ENCODE measurements around the gene LTV1.
"Not testable (repeated sequence)": the region's sequence is repeated elsewhere in the genome, so short reads cannot be mapped to it uniquely, and the experiment has no call there.

LTV1 gene

GRCh38 chr6:143842902-143843676 is at the start of gene LTV1:
Gene LTV1, plus strand, starts transcription at chr6:143843338. Its CDS starts 140 bp downstream, at chr6:143843478.
- peak; percentile 91 to 99 (median 98) for DNase-seq

GRCh38 chr6:143796551-143796950 is 46.6 kb upstream of the LTV1 start:
- DNase-seq = not testable (repeated sequence)

- not testable (repeated sequence) for DNase-seq
Observed at GRCh38 chr6:143798487-143798886, 44.7 kb upstream of the LTV1 start.

- no peak for DNase-seq
Observed at GRCh38 chr6:143802833-143803565, 40.1 kb upstream of the LTV1 start.

GRCh38 chr6:143803769-143804568 is 39.2 kb upstream of the LTV1 start:
- no peak for DNase-seq

- DNase-seq = no peak
Observed at GRCh38 chr6:143804835-143805239, 38.3 kb upstream of the LTV1 start.

GRCh38 chr6:143806282-143807102 is 36.6 kb upstream of the LTV1 start:
- DNase-seq = no peak

- no peak for DNase-seq
Observed at GRCh38 chr6:143807103-143807772, 35.9 kb upstream of the LTV1 start.

GRCh38 chr6:143810745-143811144 is 32.4 kb upstream of the LTV1 start:
- DNase-seq = no peak

- DNase-seq = no peak
Observed at GRCh38 chr6:143811501-143812157, 31.5 kb upstream of the LTV1 start.

- DNase-seq = no peak
Observed at GRCh38 chr6:143817621-143818020, 25.5 kb upstream of the LTV1 start.

- DNase-seq = no peak
Observed at GRCh38 chr6:143821359-143821758, 21.8 kb upstream of the LTV1 start.

- DNase-seq = no peak
Observed at GRCh38 chr6:143822584-143823024, 20.5 kb upstream of the LTV1 start.

- DNase-seq = no peak
Observed at GRCh38 chr6:143823548-143823947, 19.6 kb upstream of the LTV1 start.

GRCh38 chr6:143828572-143828971 is 14.6 kb upstream of the LTV1 start:
- DNase-seq = no peak

GRCh38 chr6:143836150-143836549 is 7.0 kb upstream of the LTV1 start:
- no peak for DNase-seq

- no peak for DNase-seq
Observed at GRCh38 chr6:143838395-143838794, 4.7 kb upstream of the LTV1 start.

- DNase-seq = no peak
Observed at GRCh38 chr6:143839196-143839595, 3.9 kb upstream of the LTV1 start.

GRCh38 chr6:143840595-143841265 is 2.4 kb upstream of the LTV1 start:
- DNase-seq = no peak

GRCh38 chr6:143842461-143842901 is 657 bp upstream of the LTV1 start:
- DNase-seq = peak in 1 of 3 experiments; percentile 29

- DNase-seq = no peak
Observed at GRCh38 chr6:143843677-143843999, 500 bp downstream of the LTV1 start.
